K562 (cell line): ENCODE measurements around the gene ZNF556. TPM values are rescaled to one million over a fixed set of nuclear protein-coding genes. Genes with fewer than 3 reads are reported as not detected.

ENCODE experiments used
- CBFA2T2 ChIP-seq: fragments of 450-650 bp; conservative IDR thresholded peaks from 2 replicates; pipeline ENCODE4 v1.6.1; 2017; ENCODE audit warnings: mild to moderate bottlenecking
- GABPB1 ChIP-seq: sonication (generic); formaldehyde crosslinking; IDR thresholded peaks from 2 replicates; pipeline ENCODE4 v1.8.0; 2022; ENCODE audit warnings: mild to moderate bottlenecking, missing genetic modification reagents
- HLTF ChIP-seq: fragments of 450-650 bp; IDR thresholded peaks from 2 replicates; pipeline ENCODE4 v1.6.1; 2016
- MEF2D ChIP-seq: conservative IDR thresholded peaks from 2 replicates; pipeline ENCODE4 v1.6.1; 2016; ENCODE audit warnings: low read depth, missing genetic modification characterization, missing compliant biosample characterization
- MYC ChIP-seq, 2 experiments: fragments of 250-450 bp in 1 of 2; sonication (Bioruptor Pico) in 1 of 2; IDR thresholded peaks; 2 replicates each; pipeline versions ENCODE4 v1.5.1 to v1.6.1; 2012 to 2021; ENCODE audit warnings: low read depth in 2 of 2, borderline replicate concordance in 1 of 2, improper control_type of control experiment in 1 of 2, low read length in 1 of 2, mild to moderate bottlenecking in 1 of 2, moderate library complexity in 1 of 2
- OTX1 ChIP-seq: fragments of 450-650 bp; formaldehyde crosslinking; IDR thresholded peaks from 2 replicates; pipeline ENCODE4 v1.4.0; 2022; ENCODE audit warnings: mild to moderate bottlenecking
- TGIF2 ChIP-seq: sonication (generic); formaldehyde crosslinking; IDR thresholded peaks from 2 replicates; pipeline ENCODE4 v1.8.1; 2022; ENCODE audit warnings: mild to moderate bottlenecking, missing genetic modification reagents, moderate library complexity
- TRIM28 ChIP-seq: fragments of 450-650 bp; IDR thresholded peaks from 2 replicates; pipeline ENCODE4 v1.6.1; 2017
- ZNF140 ChIP-seq: fragments of 250-450 bp; sonication (Bioruptor Pico); IDR thresholded peaks from 2 replicates; pipeline ENCODE4 v1.8.0; 2021; ENCODE audit warnings: moderate library complexity, mild to moderate bottlenecking, inconsistent platforms
- polyA plus RNA-seq, 8 experiments: library from polyadenylated mRNA; depleted of rRNA in 4 of 8; stranded (reverse) in 5 of 8; unstranded in 3 of 8; fragments of >200 nt; fragmentation: Nextera tagmentation in 2 of 8; fragmentation: Illumina TruSeq in 1 of 8; extraction: Ambion mirVana in 2 of 8; extraction: Trizol in 1 of 8; gene quantifications; 2 replicates each; pipeline versions ENCODE4 v1.2.1 to v1.2.3, GENCODE V29; 2011 to 2014; ENCODE audit warnings: inconsistent platforms in 1 of 8, missing spikeins in 1 of 8
- total RNA-seq, 7 experiments: library from RNA; depleted of rRNA in 6 of 7; stranded (reverse); fragments of >200 nt in 6 of 7; fragmentation: Illumina TruSeq in 2 of 7; extraction: Trizol in 2 of 7; gene quantifications; 2 replicates each; pipeline versions ENCODE4 v1.2.1 to v1.2.3, GENCODE V29; 2011 to 2021; ENCODE audit warnings: low replicate concordance in 1 of 7
- TF ChIP-seq, protein P1 (sequence below): fragments of 450-650 bp; IDR thresholded peaks from 2 replicates; pipeline ENCODE4 v1.6.1; 2016; ENCODE audit warnings: low read depth, mild to moderate bottlenecking, moderate library complexity
- TF ChIP-seq, protein P2 (sequence below), 2 experiments: fragments of 450-650 bp in 1 of 2; IDR thresholded peaks; 2 replicates each; pipeline ENCODE4 v1.6.1; 2011 to 2017; ENCODE audit warnings: low read depth in 2 of 2, antibody characterized with exemption in 1 of 2, borderline replicate concordance in 1 of 2, low read length in 1 of 2, mild to moderate bottlenecking in 1 of 2, mixed read lengths in 1 of 2; ENCODE audit not compliant: control insufficient read depth in 1 of 2
- TF ChIP-seq, protein P3 (sequence below): fragments of 250-450 bp; sonication (Bioruptor Pico); IDR thresholded peaks from 2 replicates; pipeline ENCODE4 v1.4.0; 2020; ENCODE audit warnings: mild to moderate bottlenecking, moderate library complexity
- TF ChIP-seq, protein P4 (sequence below), 3 experiments: fragments of 200-800 bp in 1 of 3; fragments of 250-450 bp in 1 of 3; fragments of 450-650 bp in 1 of 3; sonication (Bioruptor Pico) in 1 of 3; sonication (Bioruptor generic) in 1 of 3; formaldehyde crosslinking in 1 of 3; IDR thresholded peaks; 2 replicates each; pipeline versions ENCODE4 v1.6.1 to v1.8.0; 2016 to 2022; ENCODE audit warnings: mild to moderate bottlenecking in 2 of 3, missing genetic modification characterization in 2 of 3, missing compliant biosample characterization in 1 of 3, moderate library complexity in 1 of 3
- TF ChIP-seq, protein P5 (sequence below): sonication (generic); formaldehyde crosslinking; IDR thresholded peaks from 2 replicates; pipeline ENCODE4 v1.8.0; 2022; ENCODE audit warnings: mild to moderate bottlenecking, missing genetic modification reagents

The ZNF556 gene
- total and polyA plus RNA-seq, 9 of the 15 experiments (the other 6 are each of a cell fraction or from before 2014, with no cell fraction given) = 0.01 to 0.36 (median 0.10) TPM; not detected in 1

DNA sequence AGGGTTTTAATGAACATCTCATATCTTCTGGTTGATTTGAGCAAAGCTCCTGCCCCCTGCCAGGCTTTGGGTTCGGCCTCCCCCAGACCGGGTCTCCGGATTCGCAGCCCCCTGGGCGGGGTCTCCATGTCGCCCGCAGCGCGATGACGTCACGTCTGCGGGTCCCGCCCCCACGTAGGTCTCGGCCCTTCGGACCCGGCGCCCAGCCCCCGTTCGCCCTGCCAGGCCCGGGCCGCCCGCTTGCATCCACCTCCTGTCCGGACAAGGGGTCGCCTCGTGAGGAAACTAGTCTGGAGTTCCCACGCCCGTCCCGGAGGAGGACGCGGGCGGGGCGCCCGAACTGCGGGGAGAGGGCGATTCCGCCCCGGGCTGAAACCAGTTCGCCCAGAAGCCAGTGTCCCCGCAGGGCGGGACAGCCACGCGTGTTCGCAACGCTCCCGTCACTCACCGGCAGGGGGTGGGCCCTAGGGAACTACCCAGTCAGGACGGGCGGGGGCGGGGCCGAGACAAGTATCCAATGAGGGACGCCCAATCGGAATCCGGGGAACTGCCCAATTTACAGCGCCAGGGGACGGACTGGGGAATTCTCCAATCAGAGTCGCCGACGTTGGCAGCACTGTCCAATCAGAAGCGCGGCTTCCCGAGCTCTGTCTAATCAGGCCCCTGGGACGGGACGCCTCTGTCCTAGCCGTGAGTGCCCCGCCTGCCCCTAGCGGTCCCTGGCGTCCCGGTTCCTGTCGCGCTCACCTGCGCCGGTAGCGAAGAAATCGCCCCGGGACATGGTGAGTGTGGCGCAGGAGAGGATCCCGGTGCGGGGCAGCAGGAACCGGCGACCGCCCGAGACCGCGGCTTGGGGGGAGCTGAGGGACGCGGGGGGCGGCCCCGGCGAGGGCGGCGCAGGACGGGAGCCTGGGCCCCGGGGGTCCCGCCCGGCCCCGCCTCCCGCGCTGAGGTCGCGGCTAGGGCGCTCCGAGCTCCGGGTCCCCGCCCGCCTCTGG lies 26.0 kb upstream of the ZNF556 start, which contains the start of gene ZNF555 (continued):
- 0 out of 2 replicates have a peak, but pooled peaks have one; percentile 46 for TF ChIP-seq HLTF
- no peak for TF ChIP-seq ZNF140
- TF ChIP-seq, protein P1, sequence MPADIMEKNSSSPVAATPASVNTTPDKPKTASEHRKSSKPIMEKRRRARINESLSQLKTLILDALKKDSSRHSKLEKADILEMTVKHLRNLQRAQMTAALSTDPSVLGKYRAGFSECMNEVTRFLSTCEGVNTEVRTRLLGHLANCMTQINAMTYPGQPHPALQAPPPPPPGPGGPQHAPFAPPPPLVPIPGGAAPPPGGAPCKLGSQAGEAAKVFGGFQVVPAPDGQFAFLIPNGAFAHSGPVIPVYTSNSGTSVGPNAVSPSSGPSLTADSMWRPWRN = no peak
- TF ChIP-seq, protein P2, sequence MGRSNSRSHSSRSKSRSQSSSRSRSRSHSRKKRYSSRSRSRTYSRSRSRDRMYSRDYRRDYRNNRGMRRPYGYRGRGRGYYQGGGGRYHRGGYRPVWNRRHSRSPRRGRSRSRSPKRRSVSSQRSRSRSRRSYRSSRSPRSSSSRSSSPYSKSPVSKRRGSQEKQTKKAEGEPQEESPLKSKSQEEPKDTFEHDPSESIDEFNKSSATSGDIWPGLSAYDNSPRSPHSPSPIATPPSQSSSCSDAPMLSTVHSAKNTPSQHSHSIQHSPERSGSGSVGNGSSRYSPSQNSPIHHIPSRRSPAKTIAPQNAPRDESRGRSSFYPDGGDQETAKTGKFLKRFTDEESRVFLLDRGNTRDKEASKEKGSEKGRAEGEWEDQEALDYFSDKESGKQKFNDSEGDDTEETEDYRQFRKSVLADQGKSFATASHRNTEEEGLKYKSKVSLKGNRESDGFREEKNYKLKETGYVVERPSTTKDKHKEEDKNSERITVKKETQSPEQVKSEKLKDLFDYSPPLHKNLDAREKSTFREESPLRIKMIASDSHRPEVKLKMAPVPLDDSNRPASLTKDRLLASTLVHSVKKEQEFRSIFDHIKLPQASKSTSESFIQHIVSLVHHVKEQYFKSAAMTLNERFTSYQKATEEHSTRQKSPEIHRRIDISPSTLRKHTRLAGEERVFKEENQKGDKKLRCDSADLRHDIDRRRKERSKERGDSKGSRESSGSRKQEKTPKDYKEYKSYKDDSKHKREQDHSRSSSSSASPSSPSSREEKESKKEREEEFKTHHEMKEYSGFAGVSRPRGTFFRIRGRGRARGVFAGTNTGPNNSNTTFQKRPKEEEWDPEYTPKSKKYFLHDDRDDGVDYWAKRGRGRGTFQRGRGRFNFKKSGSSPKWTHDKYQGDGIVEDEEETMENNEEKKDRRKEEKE (IDR thresholded peaks at IDR 0.05; ENCODE audit: borderline replicate concordance in 1 of 2, control insufficient read depth in 1 of 2, low read depth in 2 of 2, low read length in 1 of 2) = no peak
- no peak for TF ChIP-seq OTX1 (CRISPR knock-in tag)
- peak; percentile 72; the same call in 1 of the 2 replicates for TF ChIP-seq MYC (IDR thresholded peaks at IDR 0.05; ENCODE audit: low read depth, low read length)
- TF ChIP-seq MYC (CRISPR knock-in tag; IDR thresholded peaks at IDR 0.05; ENCODE audit: borderline replicate concordance, low read depth) = peak; percentile 77; the same call in 1 of the 2 replicates
- TF ChIP-seq, protein P3, sequence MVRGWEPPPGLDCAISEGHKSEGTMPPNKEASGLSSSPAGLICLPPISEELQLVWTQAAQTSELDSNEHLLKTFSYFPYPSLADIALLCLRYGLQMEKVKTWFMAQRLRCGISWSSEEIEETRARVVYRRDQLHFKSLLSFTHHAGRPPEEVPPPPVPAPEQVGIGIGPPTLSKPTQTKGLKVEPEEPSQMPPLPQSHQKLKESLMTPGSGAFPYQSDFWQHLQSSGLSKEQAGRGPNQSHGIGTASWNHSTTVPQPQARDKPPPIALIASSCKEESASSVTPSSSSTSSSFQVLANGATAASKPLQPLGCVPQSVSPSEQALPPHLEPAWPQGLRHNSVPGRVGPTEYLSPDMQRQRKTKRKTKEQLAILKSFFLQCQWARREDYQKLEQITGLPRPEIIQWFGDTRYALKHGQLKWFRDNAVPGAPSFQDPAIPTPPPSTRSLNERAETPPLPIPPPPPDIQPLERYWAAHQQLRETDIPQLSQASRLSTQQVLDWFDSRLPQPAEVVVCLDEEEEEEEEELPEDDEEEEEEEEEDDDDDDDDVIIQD (CRISPR knock-in tag) = no peak
- peak; percentile 65; the same call in 1 of the 2 replicates for TF ChIP-seq GABPB1 (CRISPR knock-in tag)
- TF ChIP-seq, protein P4, sequence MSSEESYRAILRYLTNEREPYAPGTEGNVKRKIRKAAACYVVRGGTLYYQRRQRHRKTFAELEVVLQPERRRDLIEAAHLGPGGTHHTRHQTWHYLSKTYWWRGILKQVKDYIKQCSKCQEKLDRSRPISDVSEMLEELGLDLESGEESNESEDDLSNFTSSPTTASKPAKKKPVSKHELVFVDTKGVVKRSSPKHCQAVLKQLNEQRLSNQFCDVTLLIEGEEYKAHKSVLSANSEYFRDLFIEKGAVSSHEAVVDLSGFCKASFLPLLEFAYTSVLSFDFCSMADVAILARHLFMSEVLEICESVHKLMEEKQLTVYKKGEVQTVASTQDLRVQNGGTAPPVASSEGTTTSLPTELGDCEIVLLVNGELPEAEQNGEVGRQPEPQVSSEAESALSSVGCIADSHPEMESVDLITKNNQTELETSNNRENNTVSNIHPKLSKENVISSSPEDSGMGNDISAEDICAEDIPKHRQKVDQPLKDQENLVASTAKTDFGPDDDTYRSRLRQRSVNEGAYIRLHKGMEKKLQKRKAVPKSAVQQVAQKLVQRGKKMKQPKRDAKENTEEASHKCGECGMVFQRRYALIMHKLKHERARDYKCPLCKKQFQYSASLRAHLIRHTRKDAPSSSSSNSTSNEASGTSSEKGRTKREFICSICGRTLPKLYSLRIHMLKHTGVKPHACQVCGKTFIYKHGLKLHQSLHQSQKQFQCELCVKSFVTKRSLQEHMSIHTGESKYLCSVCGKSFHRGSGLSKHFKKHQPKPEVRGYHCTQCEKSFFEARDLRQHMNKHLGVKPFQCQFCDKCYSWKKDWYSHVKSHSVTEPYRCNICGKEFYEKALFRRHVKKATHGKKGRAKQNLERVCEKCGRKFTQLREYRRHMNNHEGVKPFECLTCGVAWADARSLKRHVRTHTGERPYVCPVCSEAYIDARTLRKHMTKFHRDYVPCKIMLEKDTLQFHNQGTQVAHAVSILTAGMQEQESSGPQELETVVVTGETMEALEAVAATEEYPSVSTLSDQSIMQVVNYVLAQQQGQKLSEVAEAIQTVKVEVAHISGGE (CRISPR knock-in tag; IDR thresholded peaks at IDR 0.05) = no peak
- no peak for TF ChIP-seq MEF2D (tag)
- TF ChIP-seq CBFA2T2 = no peak
- TF ChIP-seq TRIM28 = no peak
- TF ChIP-seq, protein P5, sequence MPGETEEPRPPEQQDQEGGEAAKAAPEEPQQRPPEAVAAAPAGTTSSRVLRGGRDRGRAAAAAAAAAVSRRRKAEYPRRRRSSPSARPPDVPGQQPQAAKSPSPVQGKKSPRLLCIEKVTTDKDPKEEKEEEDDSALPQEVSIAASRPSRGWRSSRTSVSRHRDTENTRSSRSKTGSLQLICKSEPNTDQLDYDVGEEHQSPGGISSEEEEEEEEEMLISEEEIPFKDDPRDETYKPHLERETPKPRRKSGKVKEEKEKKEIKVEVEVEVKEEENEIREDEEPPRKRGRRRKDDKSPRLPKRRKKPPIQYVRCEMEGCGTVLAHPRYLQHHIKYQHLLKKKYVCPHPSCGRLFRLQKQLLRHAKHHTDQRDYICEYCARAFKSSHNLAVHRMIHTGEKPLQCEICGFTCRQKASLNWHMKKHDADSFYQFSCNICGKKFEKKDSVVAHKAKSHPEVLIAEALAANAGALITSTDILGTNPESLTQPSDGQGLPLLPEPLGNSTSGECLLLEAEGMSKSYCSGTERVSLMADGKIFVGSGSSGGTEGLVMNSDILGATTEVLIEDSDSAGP (CRISPR knock-in tag) = no peak
- TF ChIP-seq TGIF2 (CRISPR knock-in tag) = no peak
